Activated CD4-positive, alpha-beta T cell treated with anti-CD3 and anti-CD28 coated beads for 1 hour (primary cell): ENCODE measurements around the gene COPA.
A peak's percentile ranks its signal among the peaks of the same experiment; 100 is the strongest.

Source experiments
- DNase-seq: peaks from one replicate; pipeline ENCODE4 v3.0.0-alpha.2; 2020

The COPA gene

GRCh38 chr1:160264795-160265307 lies 78.2 kb downstream of the COPA start:
- no peak for DNase-seq

- DNase-seq = peak; percentile 94
Observed at GRCh38 chr1:160261893-160262794, 80.9 kb downstream of the COPA start, which contains the start of gene DCAF8. Gene DCAF8, minus strand, starts transcription at chr1:160262549. Its CDS starts 18,541 bp downstream, at chr1:160244008.

- DNase-seq = peak; percentile 45
Observed at GRCh38 chr1:160261556-160261892, 81.5 kb downstream of the COPA start.

- no peak for DNase-seq
Observed at GRCh38 chr1:160260406-160261382, 82.4 kb downstream of the COPA start.

GRCh38 chr1:160258177-160258798 lies 84.8 kb downstream of the COPA start:
- no peak for DNase-seq

GRCh38 chr1:160257411-160258015 lies 85.5 kb downstream of the COPA start:
- no peak for DNase-seq

- DNase-seq = no peak
Observed at GRCh38 chr1:160256396-160257046, 86.5 kb downstream of the COPA start.

- no peak for DNase-seq
Observed at GRCh38 chr1:160255781-160256300, 87.2 kb downstream of the COPA start.

GRCh38 chr1:160251687-160252526 lies 91.1 kb downstream of the COPA start:
- DNase-seq = peak; percentile 28

GRCh38 chr1:160251011-160251410 lies 92.0 kb downstream of the COPA start:
- DNase-seq = no peak

GRCh38 chr1:160247053-160247452 lies 96.0 kb downstream of the COPA start:
- no peak for DNase-seq

- no peak for DNase-seq
Observed at GRCh38 chr1:160245434-160245833, 97.6 kb downstream of the COPA start.

GRCh38 chr1:160244209-160244608 lies 98.8 kb downstream of the COPA start:
- no peak for DNase-seq

- DNase-seq = no peak
Observed at GRCh38 chr1:160243767-160244166, 99.3 kb downstream of the COPA start.

- DNase-seq = no peak
Observed at GRCh38 chr1:160239582-160240299, 103.3 kb downstream of the COPA start.
